GM06990 (cell line): Measurements from ENCODE around the gene TGIF1.

Source experiments
- DNase-seq: peaks from one replicate; pipeline ENCODE4 v3.0.0-alpha.2; 2011; ENCODE audit not compliant: insufficient read length; ENCODE audit errors: extremely low read depth
- H3K27me3 ChIP-seq: replicated peaks from 2 replicates; pipeline ENCODE4 v1.6.0; 2011; ENCODE audit warnings: low read length; ENCODE audit not compliant: control insufficient read depth, insufficient read depth
- H3K36me3 ChIP-seq: 2 replicates; pipeline ENCODE4 v1.5.1; 2011; ENCODE audit warnings: low read length; ENCODE audit not compliant: control insufficient read depth, insufficient read depth
- H3K4me3 ChIP-seq: replicated peaks from 2 replicates; pipeline ENCODE4 v1.5.1; 2011; ENCODE audit warnings: low read depth, mild to moderate bottlenecking, control low read depth, low read length
- CTCF ChIP-seq: IDR thresholded peaks from 2 replicates; pipeline ENCODE4 v1.5.1; 2011; ENCODE audit warnings: low read length, control low read depth, mild to moderate bottlenecking, inconsistent platforms; ENCODE audit not compliant: insufficient read depth, poor library complexity, severe bottlenecking

TGIF1 gene

GRCh38 chr18:3441290-3441689 lies 8.7 kb upstream of the TGIF1 start:
- no peak for DNase-seq
- no peaks in the 10 kb centered on the region for H3K27me3 ChIP-seq
- no peak overlapping the region for H3K4me3 ChIP-seq
- H3K36me3 ChIP-seq: no peaks in the 10 kb centered on the region
- no peak for TF ChIP-seq CTCF

- no peaks in the 10 kb centered on the region for H3K36me3 ChIP-seq
- H3K27me3 ChIP-seq: no peaks in the 10 kb centered on the region
- no peak for DNase-seq
- no peak for TF ChIP-seq CTCF
- no peak overlapping the region for H3K4me3 ChIP-seq
Observed at GRCh38 chr18:3442919-3443318, 7.1 kb upstream of the TGIF1 start.

- Histone ChIP-seq H3K27me3 (no peaks in the 10 kb centered on the region), H3K4me3 (no peak overlapping the region), H3K36me3 (no peaks in the 10 kb centered on the region)
- DNase-seq: no peak
- no peak for TF ChIP-seq CTCF
Observed at GRCh38 chr18:3444296-3444695, 5.7 kb upstream of the TGIF1 start.

- no peaks in the 10 kb centered on the region for H3K36me3 ChIP-seq
- no peak for DNase-seq
- no peak for TF ChIP-seq CTCF
- no peaks in the 10 kb centered on the region for H3K27me3 ChIP-seq
- no peak overlapping the region for H3K4me3 ChIP-seq
Observed at GRCh38 chr18:3444954-3445353, 5.0 kb upstream of the TGIF1 start.

- no peaks in the 10 kb centered on the region; the same call in 1 of the 2 replicates for H3K27me3 ChIP-seq
- no peak for DNase-seq
- TF ChIP-seq CTCF: no peak
- no peaks in the 10 kb centered on the region for H3K36me3 ChIP-seq
- peak overlapping the region; percentile 63 for H3K4me3 ChIP-seq
Observed at GRCh38 chr18:3447068-3447894, 2.7 kb upstream of the TGIF1 start.
